Sigmoid colon (tissue), 4 donors: Measurements from ENCODE around the gene SERTAD1.

Experiments
- CTCF ChIP-seq, 4 experiments: fragments of 450-650 bp in 3 of 4; fragments of 200-600 bp in 1 of 4; IDR thresholded peaks; one replicate each; pipeline ENCODE4 v1.5.1; 2016 to 2019; ENCODE audit warnings: antibody characterized with exemption in 4 of 4, mild to moderate bottlenecking in 3 of 4, moderate library complexity in 2 of 4
- POLR2A ChIP-seq, 2 donors: fragments of 450-650 bp; IDR thresholded peaks; one replicate each; pipeline ENCODE4 v1.6.1; 2016; ENCODE audit warnings: antibody characterized with exemption in 2 of 2, mild to moderate bottlenecking in 2 of 2, moderate library complexity in 2 of 2
- POLR2AphosphoS5 ChIP-seq, 4 donors: sonication (generic); formaldehyde crosslinking; IDR thresholded peaks; one replicate each; pipeline ENCODE4 v1.6.1; 2017; ENCODE audit warnings: antibody characterized with exemption in 4 of 4

GRCh38 chr19:40378509-40378908 is 47.3 kb downstream of the SERTAD1 start:
- TF ChIP-seq CTCF (IDR thresholded peaks at IDR 0.05), result no peak
- TF ChIP-seq POLR2A (IDR thresholded peaks at IDR 0.05), result no peak
- no peak for TF ChIP-seq POLR2AphosphoS5 (IDR thresholded peaks at IDR 0.05)
